Measurements from ENCODE around the gene CENPP. TPM values are rescaled to one million over a fixed set of nuclear protein-coding genes. Genes with fewer than 3 reads are reported as not detected.
A peak's percentile ranks its signal among the peaks of the same experiment; 100 is the strongest.

CENPP gene
- total RNA-seq, 3 donors from 2014 or later (not counting 1 experiment from before 2014, with no cell fraction given): 10.3 to 14.5 (median 12.1) TPM

- no peaks in the 10 kb centered on the region for H3K27me3 Mint-ChIP-seq (ENCODE audit: low read depth in 2 of 2)
- no peak overlapping the region for H3K27ac Mint-ChIP-seq
- TF ChIP-seq CTCF (IDR thresholded peaks at IDR 0.05): no peak
- no peak overlapping the region for H3K4me3 Mint-ChIP-seq
- intact Hi-C loops (cut with micrococcal nuclease): no loop called here
- no peaks in the 10 kb centered on the region for H3K9me3 Mint-ChIP-seq
- H3K36me3 Mint-ChIP-seq: peaks cover 41% of the 10 kb centered on the region
- DNase-seq (no peak), ATAC-seq (no peak)
- WGBS (ENCODE audit: insufficient coverage): 96% methylated on average over 1 of the region's 1 CpG
- Histone ChIP-seq H3K4me3 (ENCODE audit: low read length) (no peak overlapping the region), H3K36me3 (ENCODE audit: control insufficient read depth, insufficient read depth, low read length) (peaks cover 70% of the 10 kb centered on the region), H3K27ac (ENCODE audit: low read length) (no peak overlapping the region), H3K27me3 (ENCODE audit: control insufficient read depth, insufficient read depth, low read length) (no peaks in the 10 kb centered on the region), H3K9me3 (ENCODE audit: control insufficient read depth, insufficient read depth, low read length) (no peaks in the 10 kb centered on the region), H3K4me1 (ENCODE audit: control insufficient read depth, insufficient read depth, low read length) (peaks cover 11% of the 10 kb centered on the region)
- H3K4me1 Mint-ChIP-seq: peaks cover 13 to 14% of the 10 kb centered on the region in 2 donors
Observed at GRCh38 chr9:92279302-92279701, 46.5 kb upstream of the CENPP start.

- intact Hi-C loops (cut with micrococcal nuclease): no loop called here
- Histone ChIP-seq H3K4me1 (ENCODE audit: control insufficient read depth, insufficient read depth, low read length) (peaks cover 16% of the 10 kb centered on the region), H3K27me3 (ENCODE audit: control insufficient read depth, insufficient read depth, low read length) (no peaks in the 10 kb centered on the region), H3K4me3 (ENCODE audit: low read length) (no peak overlapping the region), H3K27ac (ENCODE audit: low read length) (no peak overlapping the region), H3K9me3 (ENCODE audit: control insufficient read depth, insufficient read depth, low read length) (no peaks in the 10 kb centered on the region), H3K36me3 (ENCODE audit: control insufficient read depth, insufficient read depth, low read length) (peaks cover 25% of the 10 kb centered on the region)
- H3K27ac Mint-ChIP-seq: no peak overlapping the region
- 100% methylated on average over 3 of the region's 5 CpGs for WGBS (ENCODE audit: insufficient coverage)
- peaks cover 11% of the 10 kb centered on the region for H3K36me3 Mint-ChIP-seq
- ATAC-seq (no peak), DNase-seq (no peak)
- TF ChIP-seq CTCF (IDR thresholded peaks at IDR 0.05): no peak
- H3K4me1 Mint-ChIP-seq: peaks cover 33 to 36% of the 10 kb centered on the region in 2 donors
- H3K4me3 Mint-ChIP-seq: no peak overlapping the region
- no peaks in the 10 kb centered on the region for H3K27me3 Mint-ChIP-seq (ENCODE audit: low read depth in 2 of 2)
- H3K9me3 Mint-ChIP-seq: no peaks in the 10 kb centered on the region
Observed at GRCh38 chr9:92289708-92290390, 35.9 kb upstream of the CENPP start.

GRCh38 chr9:92290785-92291429 is 34.8 kb upstream of the CENPP start:
- intact Hi-C loops (cut with micrococcal nuclease): no loop called here
- Histone ChIP-seq H3K36me3 (ENCODE audit: control insufficient read depth, insufficient read depth, low read length) (peaks cover 14% of the 10 kb centered on the region), H3K4me1 (ENCODE audit: control insufficient read depth, insufficient read depth, low read length) (peaks cover 16% of the 10 kb centered on the region), H3K9me3 (ENCODE audit: control insufficient read depth, insufficient read depth, low read length) (no peaks in the 10 kb centered on the region), H3K27ac (ENCODE audit: low read length) (no peak overlapping the region), H3K4me3 (ENCODE audit: low read length) (no peak overlapping the region), H3K27me3 (ENCODE audit: control insufficient read depth, insufficient read depth, low read length) (no peaks in the 10 kb centered on the region)
- Mint-ChIP-seq H3K4me3 (peak overlapping the region; percentile 71), H3K27ac (peak overlapping the region; percentile 37 to 49), H3K4me1 (peaks cover 36 to 40% of the 10 kb centered on the region in 2 donors), H3K27me3 (ENCODE audit: low read depth in 2 of 2) (no peaks in the 10 kb centered on the region), H3K36me3 (peaks cover 11% of the 10 kb centered on the region), H3K9me3 (no peaks in the 10 kb centered on the region)
- no peak for TF ChIP-seq CTCF (IDR thresholded peaks at IDR 0.05)
- no CpG with 5 or more reads among the region's 1 CpG for WGBS (ENCODE audit: insufficient coverage)
- ATAC-seq (no peak), DNase-seq (no peak)

All from natural killer cell (primary cell).